Measurements from ENCODE around the gene EXOG.

Gene EXOG

GRCh38 chr3:38532529-38532928 is 36.4 kb downstream of the EXOG start:
- Histone ChIP-seq H2AFZ (ENCODE audit: low read length) (no peak overlapping the region), H3K9me3 (ENCODE audit: low read length) (no peaks in the 10 kb centered on the region), H3K4me2 (ENCODE audit: low read length) (no peak overlapping the region), H3K4me3 (ENCODE audit: low read depth, low read length, poor library complexity, severe bottlenecking) (no peak overlapping the region), H3K27me3 (ENCODE audit: insufficient read depth, low read length) (no peaks in the 10 kb centered on the region), H3K27ac (ENCODE audit: low read depth, low read length, poor library complexity, severe bottlenecking) (no peak overlapping the region), H3K4me1 (ENCODE audit: insufficient read depth, low read length, severe bottlenecking) (no peaks in the 10 kb centered on the region), H3K36me3 (ENCODE audit: insufficient read depth, low read length) (peaks cover 9% of the 10 kb centered on the region), H4K20me1 (ENCODE audit: insufficient read depth, low read length) (no peaks in the 10 kb centered on the region), H3K79me2 (ENCODE audit: insufficient read depth, low read length) (no peaks in the 10 kb centered on the region), H3F3A (ENCODE audit: insufficient read depth, low read length) (no peaks in the 10 kb centered on the region), H3K9me2 (ENCODE audit: low read depth, low read length) (no peaks in the 10 kb centered on the region), H3K9ac (ENCODE audit: low read length) (no peak overlapping the region)
- TF ChIP-seq, protein P1, sequence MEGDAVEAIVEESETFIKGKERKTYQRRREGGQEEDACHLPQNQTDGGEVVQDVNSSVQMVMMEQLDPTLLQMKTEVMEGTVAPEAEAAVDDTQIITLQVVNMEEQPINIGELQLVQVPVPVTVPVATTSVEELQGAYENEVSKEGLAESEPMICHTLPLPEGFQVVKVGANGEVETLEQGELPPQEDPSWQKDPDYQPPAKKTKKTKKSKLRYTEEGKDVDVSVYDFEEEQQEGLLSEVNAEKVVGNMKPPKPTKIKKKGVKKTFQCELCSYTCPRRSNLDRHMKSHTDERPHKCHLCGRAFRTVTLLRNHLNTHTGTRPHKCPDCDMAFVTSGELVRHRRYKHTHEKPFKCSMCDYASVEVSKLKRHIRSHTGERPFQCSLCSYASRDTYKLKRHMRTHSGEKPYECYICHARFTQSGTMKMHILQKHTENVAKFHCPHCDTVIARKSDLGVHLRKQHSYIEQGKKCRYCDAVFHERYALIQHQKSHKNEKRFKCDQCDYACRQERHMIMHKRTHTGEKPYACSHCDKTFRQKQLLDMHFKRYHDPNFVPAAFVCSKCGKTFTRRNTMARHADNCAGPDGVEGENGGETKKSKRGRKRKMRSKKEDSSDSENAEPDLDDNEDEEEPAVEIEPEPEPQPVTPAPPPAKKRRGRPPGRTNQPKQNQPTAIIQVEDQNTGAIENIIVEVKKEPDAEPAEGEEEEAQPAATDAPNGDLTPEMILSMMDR (IDR thresholded peaks at IDR 0.05; ENCODE audit: low read length), result no peak
- no peak for TF ChIP-seq EZH2 (IDR thresholded peaks at IDR 0.05; ENCODE audit: borderline replicate concordance, low read length)

DNA sequence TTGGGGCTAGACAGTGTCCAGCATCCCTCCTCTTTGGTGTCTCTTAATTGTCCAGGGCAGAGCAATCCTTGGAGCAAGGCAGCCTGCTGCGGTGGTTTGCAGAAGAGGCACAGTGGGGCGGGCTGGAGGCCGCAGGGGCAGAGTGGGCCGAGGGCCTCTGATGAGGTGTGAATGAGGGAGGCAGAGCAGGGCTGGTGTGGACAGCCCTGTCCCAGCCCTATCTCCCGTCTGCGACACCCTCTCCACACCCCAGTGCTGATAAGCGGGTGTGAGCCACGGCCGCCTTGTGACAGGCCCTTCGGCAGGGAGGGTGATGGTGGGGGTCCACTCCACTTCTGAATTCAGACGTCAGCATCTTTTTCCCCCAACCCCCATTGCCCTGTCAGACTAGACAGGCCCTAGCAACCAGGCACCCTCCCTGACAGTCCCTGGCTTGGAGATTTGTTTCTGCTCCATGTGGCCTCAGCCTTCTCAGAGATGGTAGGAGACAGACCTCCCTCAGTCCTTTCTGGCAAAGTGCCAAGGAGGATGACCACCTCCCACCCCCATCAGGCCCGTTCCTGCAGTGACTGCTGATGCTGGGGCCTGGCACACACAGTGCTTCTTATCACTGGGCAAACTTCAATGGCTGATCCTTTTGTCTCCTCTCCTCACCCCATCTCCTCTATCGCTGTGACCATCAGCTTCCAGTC is 37.3 kb downstream of the EXOG start:
- Histone ChIP-seq H3K9me2 (ENCODE audit: low read depth, low read length) (no peaks in the 10 kb centered on the region), H3K9me3 (ENCODE audit: low read length) (no peaks in the 10 kb centered on the region), H3K4me2 (ENCODE audit: low read length) (no peak overlapping the region), H3K27me3 (ENCODE audit: insufficient read depth, low read length) (no peaks in the 10 kb centered on the region), H2AFZ (ENCODE audit: low read length) (no peak overlapping the region), H3K79me2 (ENCODE audit: insufficient read depth, low read length) (no peaks in the 10 kb centered on the region), H4K20me1 (ENCODE audit: insufficient read depth, low read length) (no peaks in the 10 kb centered on the region), H3K27ac (ENCODE audit: low read depth, low read length, poor library complexity, severe bottlenecking) (no peak overlapping the region), H3K36me3 (ENCODE audit: insufficient read depth, low read length) (no peaks in the 10 kb centered on the region; the same call in 1 of the 2 replicates), H3K4me1 (ENCODE audit: insufficient read depth, low read length, severe bottlenecking) (no peaks in the 10 kb centered on the region), H3F3A (ENCODE audit: insufficient read depth, low read length) (no peaks in the 10 kb centered on the region), H3K9ac (ENCODE audit: low read length) (no peak overlapping the region), H3K4me3 (ENCODE audit: low read depth, low read length, poor library complexity, severe bottlenecking) (no peak overlapping the region)
- TF ChIP-seq, protein P1 (IDR thresholded peaks at IDR 0.05; ENCODE audit: low read length), result no peak
- no peak for TF ChIP-seq EZH2 (IDR thresholded peaks at IDR 0.05; ENCODE audit: borderline replicate concordance, low read length)

GRCh38 chr3:38534180-38534579 is 38.0 kb downstream of the EXOG start:
- Histone ChIP-seq H3K36me3 (ENCODE audit: insufficient read depth, low read length) (no peaks in the 10 kb centered on the region), H3K9me2 (ENCODE audit: low read depth, low read length) (no peaks in the 10 kb centered on the region), H3F3A (ENCODE audit: insufficient read depth, low read length) (no peaks in the 10 kb centered on the region), H3K79me2 (ENCODE audit: insufficient read depth, low read length) (no peaks in the 10 kb centered on the region), H3K9me3 (ENCODE audit: low read length) (no peaks in the 10 kb centered on the region), H2AFZ (ENCODE audit: low read length) (no peak overlapping the region), H3K4me3 (ENCODE audit: low read depth, low read length, poor library complexity, severe bottlenecking) (no peak overlapping the region), H3K4me1 (ENCODE audit: insufficient read depth, low read length, severe bottlenecking) (no peaks in the 10 kb centered on the region), H3K9ac (ENCODE audit: low read length) (no peak overlapping the region), H3K27ac (ENCODE audit: low read depth, low read length, poor library complexity, severe bottlenecking) (no peak overlapping the region), H3K27me3 (ENCODE audit: insufficient read depth, low read length) (no peaks in the 10 kb centered on the region), H4K20me1 (ENCODE audit: insufficient read depth, low read length) (no peaks in the 10 kb centered on the region), H3K4me2 (ENCODE audit: low read length) (no peak overlapping the region)
- no peak for TF ChIP-seq EZH2 (IDR thresholded peaks at IDR 0.05; ENCODE audit: borderline replicate concordance, low read length)
- TF ChIP-seq, protein P1 (IDR thresholded peaks at IDR 0.05; ENCODE audit: low read length), result no peak

Measured in OCI-LY1 (cell line).